ENCODE data around the gene GGA2.
"Not testable (repeated sequence)": the region's sequence is repeated elsewhere in the genome, so short reads cannot be mapped to it uniquely, and the experiment has no call there.

GGA2 gene, protein sequence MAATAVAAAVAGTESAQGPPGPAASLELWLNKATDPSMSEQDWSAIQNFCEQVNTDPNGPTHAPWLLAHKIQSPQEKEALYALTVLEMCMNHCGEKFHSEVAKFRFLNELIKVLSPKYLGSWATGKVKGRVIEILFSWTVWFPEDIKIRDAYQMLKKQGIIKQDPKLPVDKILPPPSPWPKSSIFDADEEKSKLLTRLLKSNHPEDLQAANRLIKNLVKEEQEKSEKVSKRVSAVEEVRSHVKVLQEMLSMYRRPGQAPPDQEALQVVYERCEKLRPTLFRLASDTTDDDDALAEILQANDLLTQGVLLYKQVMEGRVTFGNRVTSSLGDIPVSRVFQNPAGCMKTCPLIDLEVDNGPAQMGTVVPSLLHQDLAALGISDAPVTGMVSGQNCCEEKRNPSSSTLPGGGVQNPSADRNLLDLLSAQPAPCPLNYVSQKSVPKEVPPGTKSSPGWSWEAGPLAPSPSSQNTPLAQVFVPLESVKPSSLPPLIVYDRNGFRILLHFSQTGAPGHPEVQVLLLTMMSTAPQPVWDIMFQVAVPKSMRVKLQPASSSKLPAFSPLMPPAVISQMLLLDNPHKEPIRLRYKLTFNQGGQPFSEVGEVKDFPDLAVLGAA

DNA sequence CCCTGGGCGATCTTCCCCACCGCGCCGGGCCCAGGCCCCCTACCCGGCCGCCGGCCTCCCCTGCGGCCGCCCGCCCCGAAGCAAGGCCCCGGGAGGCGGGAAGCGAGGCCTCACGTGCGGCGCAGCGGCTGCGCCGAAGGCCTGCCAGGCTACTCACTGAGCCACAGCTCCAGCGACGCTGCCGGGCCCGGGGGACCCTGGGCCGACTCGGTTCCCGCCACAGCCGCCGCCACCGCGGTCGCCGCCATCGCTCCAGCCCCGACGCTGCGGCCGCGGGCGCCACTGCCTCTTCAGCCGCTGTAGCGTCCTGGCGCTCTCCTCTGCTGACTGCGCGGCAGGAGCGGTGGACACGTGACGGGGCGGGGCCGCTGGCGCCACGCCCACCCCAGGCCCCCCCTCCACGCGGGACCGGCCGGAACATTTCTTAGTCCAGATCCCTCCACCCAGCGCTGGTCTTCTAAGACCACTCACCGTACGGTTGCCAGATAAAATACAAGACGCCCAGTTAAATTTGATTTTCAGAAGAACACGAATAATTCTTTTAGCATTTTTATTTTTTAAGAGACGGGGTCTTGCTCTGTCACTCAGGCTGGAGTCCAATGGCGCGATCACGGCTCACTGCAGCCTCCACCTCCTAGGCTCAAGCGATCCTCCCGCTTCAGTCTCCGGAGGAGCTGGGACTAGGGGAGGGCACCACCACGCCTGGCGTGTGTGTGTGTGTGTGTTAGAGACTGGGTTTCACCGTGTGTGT is at the start of gene GGA2:
Gene GGA2, minus strand, starts transcription at position 331 of the 751 bp plus-strand sequence. Its CDS starts 83 bp downstream, at position 248.
- DNase-seq: peak; percentile 60 to 69 (median 63)

GRCh38 chr16:23557779-23558702 is 47.7 kb upstream of the GGA2 start:
- DNase-seq: peak in 3 of 4 experiments; percentile 17 to 31 (median 22)

DNA sequence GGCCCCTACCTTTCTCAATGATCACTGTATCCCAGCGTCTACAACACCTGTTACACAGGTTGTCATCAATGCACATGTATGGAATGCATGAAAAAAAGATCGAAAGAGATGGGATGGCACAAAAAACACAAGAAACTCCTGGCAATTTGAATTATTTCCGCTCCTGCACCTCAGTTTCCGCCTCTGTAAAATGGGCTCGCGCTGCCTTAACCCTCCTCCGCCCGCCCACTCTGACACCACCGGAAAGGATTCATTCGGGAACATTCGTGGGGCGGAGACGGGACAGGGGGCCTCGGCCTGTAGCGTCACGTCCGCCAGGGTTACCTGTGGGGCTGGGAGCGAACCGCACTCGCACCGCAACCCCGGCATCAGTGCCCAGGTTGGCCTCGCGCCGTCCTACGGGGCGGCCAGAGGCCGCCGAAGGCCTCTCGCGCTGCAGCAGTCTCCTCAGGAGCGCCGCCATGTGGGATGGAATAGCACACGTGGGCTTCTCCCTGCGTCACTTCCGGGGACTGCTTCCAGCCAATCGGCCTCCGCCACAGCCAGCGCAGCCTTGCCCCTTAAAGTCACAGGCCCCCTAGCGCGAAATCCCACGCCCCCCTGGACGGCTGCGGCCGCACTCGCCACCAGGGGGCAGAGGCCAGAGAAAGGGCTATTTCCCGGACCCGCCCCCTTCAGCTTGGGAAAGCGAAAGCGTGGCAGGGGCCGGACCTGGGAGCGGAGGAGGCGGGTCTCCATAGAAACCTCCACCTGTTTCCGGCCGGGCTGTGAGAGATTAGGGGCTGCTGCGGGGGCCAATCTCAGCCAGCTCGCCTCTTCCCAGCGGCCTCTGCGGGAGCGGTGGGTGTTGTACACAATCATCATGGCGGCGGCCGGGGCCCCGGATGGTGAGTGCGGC is 46.8 kb upstream of the GGA2 start, which contains the start of the genes EARS2 and UBFD1:
Gene EARS2, minus strand, starts transcription at position 470 of the 898 bp plus-strand sequence. Its CDS starts 7 bp downstream, at position 463.
Gene UBFD1, plus strand, starts transcription at position 847 of the 898 bp plus-strand sequence. Its CDS starts 16 bp downstream, at position 863.
- DNase-seq: peak; percentile 92 to 99 (median 99)

- no peak for DNase-seq
Measured at GRCh38 chr16:23554536-23554935, 44.2 kb upstream of the GGA2 start.

GRCh38 chr16:23552161-23552560 is 41.9 kb upstream of the GGA2 start:
- no peak for DNase-seq

DNA sequence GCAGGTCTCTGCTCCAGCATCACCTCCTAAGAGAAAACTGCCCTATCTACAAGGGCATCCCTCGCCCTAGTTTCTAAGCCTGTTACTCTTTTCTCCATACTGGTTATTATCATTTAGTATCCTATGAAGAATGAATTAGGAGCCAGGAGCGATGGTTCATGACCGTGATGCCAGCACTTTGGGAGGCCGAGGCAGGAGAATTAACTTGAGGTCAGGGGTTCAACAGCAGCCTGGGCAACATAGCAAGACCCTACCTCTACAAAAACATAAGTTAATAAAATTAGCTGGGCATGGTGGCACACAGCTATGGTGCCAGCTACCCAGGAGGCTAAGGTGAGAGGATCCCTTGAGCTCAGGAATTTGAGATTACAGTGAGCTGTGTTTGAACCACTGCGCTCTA is 39.6 kb upstream of the GGA2 start:
- no peak for DNase-seq

- no peak for DNase-seq
Measured at GRCh38 chr16:23544436-23544835, 34.1 kb upstream of the GGA2 start.

GRCh38 chr16:23540817-23541178 is 30.5 kb upstream of the GGA2 start:
- not testable (repeated sequence) for DNase-seq

- no peak for DNase-seq
Measured at GRCh38 chr16:23539984-23540816, 29.9 kb upstream of the GGA2 start.

- DNase-seq: no peak
Measured at GRCh38 chr16:23538919-23539278, 28.6 kb upstream of the GGA2 start.

GRCh38 chr16:23537390-23537789 is 27.1 kb upstream of the GGA2 start:
- no peak for DNase-seq

- DNase-seq: no peak
Measured at GRCh38 chr16:23535901-23536300, 25.6 kb upstream of the GGA2 start.

- DNase-seq: no peak
Measured at GRCh38 chr16:23534868-23535860, 24.9 kb upstream of the GGA2 start.

- DNase-seq: no peak
Measured at GRCh38 chr16:23532448-23532847, 22.2 kb upstream of the GGA2 start.

GRCh38 chr16:23530062-23530461 is 19.8 kb upstream of the GGA2 start:
- DNase-seq: no peak

GRCh38 chr16:23528644-23529310 is 18.5 kb upstream of the GGA2 start:
- DNase-seq: no peak

DNA sequence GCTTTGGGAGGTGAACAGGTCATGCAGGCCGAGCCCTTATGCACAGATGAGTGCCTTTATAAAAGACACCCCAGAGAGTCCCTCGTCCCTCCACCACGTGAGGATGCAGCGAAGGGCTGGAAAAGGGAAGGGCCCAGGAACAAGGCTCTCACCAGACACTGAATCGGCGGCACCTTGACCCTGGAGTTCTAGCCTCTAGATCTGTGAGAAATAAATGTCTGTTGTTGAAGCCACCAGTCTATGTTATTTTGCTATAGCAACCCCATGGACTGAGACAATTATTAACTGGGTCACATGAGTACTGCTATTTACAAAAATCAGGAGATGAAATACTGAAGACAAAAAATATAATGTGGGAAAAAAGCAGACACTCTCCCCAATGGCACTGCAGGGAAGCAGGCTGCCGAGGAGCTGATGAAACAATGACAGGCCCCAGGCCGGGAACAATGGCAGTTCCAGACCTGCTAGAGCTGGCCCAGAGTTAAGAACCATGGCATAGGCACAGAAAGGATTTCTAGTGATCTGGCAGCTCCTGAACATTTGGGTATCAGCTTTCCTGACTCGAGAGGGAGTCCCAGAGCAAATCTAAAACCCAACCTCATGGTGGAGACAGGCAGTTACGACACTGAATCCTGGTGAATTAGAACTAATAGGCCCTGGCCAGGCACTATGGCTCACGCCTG is 17.8 kb upstream of the GGA2 start:
- no peak for DNase-seq

GRCh38 chr16:23524886-23525285 is 14.6 kb upstream of the GGA2 start:
- no peak for DNase-seq

Measured in activated CD4-positive, CD25-positive, alpha-beta regulatory T cell (primary cell).